ENCODE data around the gene FGGY. TPM values are rescaled to one million over a fixed set of nuclear protein-coding genes. Genes with fewer than 3 reads are reported as not detected.

The FGGY gene
- total RNA-seq, 1 experiment from 2014 or later, result 12.0 TPM

DNA sequence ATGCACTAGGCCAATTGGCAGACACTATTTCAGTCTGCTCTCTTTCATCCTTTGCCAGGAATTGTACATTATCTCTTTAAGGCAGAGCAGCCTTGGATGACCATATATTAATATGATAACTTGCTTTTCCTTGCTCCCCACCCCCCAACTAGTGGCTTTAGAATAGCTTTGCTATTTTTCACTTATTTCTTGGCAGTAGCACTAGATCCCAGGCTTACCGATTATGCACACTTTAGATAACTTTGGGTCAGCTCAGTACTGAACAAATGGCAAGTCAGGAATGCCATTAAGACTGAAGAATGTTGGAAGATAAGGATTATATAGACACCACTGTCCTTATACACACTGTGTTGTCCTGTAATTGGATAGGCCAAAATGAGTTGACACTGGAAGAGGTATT, 146.4 kb downstream of the FGGY start:
- H3K4me1 Mint-ChIP-seq, result peaks cover 35% of the 10 kb centered on the region
- TF ChIP-seq, protein P1, sequence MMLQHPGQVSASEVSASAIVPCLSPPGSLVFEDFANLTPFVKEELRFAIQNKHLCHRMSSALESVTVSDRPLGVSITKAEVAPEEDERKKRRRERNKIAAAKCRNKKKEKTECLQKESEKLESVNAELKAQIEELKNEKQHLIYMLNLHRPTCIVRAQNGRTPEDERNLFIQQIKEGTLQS (CRISPR knock-in tag; conservative IDR thresholded peaks at IDR 0.05), result no peak
- TF ChIP-seq OVOL2 (CRISPR knock-in tag; IDR thresholded peaks at IDR 0.05; ENCODE audit: borderline replicate concordance) (no peak), SMAD4 (CRISPR knock-in tag; IDR thresholded peaks at IDR 0.05) (no peak), FOXP1 (CRISPR knock-in tag; IDR thresholded peaks at IDR 0.05; ENCODE audit: borderline replicate concordance) (no peak), CBFB (CRISPR knock-in tag; IDR thresholded peaks at IDR 0.05; ENCODE audit: low read depth) (no peak), NFATC4 (CRISPR knock-in tag; IDR thresholded peaks at IDR 0.05) (no peak), ZNF396 (CRISPR knock-in tag; IDR thresholded peaks at IDR 0.05; ENCODE audit: borderline replicate concordance) (no peak), RORB (CRISPR knock-in tag; IDR thresholded peaks at IDR 0.05) (no peak), ELF4 (CRISPR knock-in tag; IDR thresholded peaks at IDR 0.05; ENCODE audit: low read depth) (no peak), MXD4 (CRISPR knock-in tag; IDR thresholded peaks at IDR 0.05; ENCODE audit: borderline replicate concordance) (no peak), AFF4 (CRISPR knock-in tag; IDR thresholded peaks at IDR 0.05; ENCODE audit: borderline replicate concordance) (no peak), MLX (CRISPR knock-in tag; IDR thresholded peaks at IDR 0.05) (no peak), ZNF512 (CRISPR knock-in tag; IDR thresholded peaks at IDR 0.05; ENCODE audit: borderline replicate concordance) (no peak), PREB (CRISPR knock-in tag; IDR thresholded peaks at IDR 0.05; ENCODE audit: borderline replicate concordance) (no peak)
- TF ChIP-seq, protein P2, sequence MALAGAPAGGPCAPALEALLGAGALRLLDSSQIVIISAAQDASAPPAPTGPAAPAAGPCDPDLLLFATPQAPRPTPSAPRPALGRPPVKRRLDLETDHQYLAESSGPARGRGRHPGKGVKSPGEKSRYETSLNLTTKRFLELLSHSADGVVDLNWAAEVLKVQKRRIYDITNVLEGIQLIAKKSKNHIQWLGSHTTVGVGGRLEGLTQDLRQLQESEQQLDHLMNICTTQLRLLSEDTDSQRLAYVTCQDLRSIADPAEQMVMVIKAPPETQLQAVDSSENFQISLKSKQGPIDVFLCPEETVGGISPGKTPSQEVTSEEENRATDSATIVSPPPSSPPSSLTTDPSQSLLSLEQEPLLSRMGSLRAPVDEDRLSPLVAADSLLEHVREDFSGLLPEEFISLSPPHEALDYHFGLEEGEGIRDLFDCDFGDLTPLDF (CRISPR knock-in tag; IDR thresholded peaks at IDR 0.05), result no peak
- TF ChIP-seq, protein P3, sequence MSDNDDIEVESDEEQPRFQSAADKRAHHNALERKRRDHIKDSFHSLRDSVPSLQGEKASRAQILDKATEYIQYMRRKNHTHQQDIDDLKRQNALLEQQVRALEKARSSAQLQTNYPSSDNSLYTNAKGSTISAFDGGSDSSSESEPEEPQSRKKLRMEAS (CRISPR knock-in tag; IDR thresholded peaks at IDR 0.05), result no peak
- TF ChIP-seq, protein P4, sequence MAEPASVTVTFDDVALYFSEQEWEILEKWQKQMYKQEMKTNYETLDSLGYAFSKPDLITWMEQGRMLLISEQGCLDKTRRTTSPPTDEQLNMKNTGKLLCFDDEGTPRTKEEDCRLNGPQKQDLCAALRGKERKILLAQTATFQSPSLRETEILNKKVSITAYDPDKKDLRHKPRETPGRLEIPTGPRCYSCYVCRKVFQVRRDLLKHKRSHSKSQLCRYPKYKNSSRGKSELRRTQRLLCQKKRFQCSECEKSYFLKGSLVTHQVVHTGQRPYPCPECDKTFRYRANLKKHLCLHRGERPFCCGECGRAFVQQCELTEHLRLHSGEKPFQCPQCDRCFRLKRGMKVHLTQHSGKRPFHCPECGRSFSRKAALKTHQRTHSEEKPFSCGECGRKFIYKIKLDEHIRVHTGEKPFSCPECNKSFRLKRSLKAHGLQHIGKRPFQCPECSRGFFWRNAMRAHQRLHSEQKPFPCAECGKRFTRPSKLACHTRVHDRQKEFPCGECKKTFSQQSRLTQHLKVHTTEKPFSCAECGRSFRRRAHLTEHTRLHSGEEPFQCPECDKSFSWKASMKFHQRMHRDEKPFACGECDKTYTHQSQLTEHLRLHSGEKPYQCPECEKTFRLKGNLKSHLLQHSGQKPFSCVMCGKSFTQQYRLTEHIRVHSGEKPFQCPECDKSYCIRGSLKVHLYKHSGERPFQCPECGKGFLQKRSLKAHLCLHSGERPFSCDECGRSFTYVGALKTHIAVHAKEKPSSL (CRISPR knock-in tag; conservative IDR thresholded peaks at IDR 0.05), result no peak
- no peak overlapping the region for H3K27ac Mint-ChIP-seq
- ChIA-PET CTCF (no interaction called here), POLR2A (no interaction called here)
- no peak overlapping the region for H3K4me3 Mint-ChIP-seq
- DNase-seq (ENCODE audit: low spot score), result no peak
- peaks cover 14% of the 10 kb centered on the region for H3K36me3 Mint-ChIP-seq
- ATAC-seq, result no peak
- peaks cover 18% of the 10 kb centered on the region for H3K9me3 Mint-ChIP-seq
- H3K27me3 Mint-ChIP-seq (ENCODE audit: low read depth), result no peaks in the 10 kb centered on the region

Measured in WTC11 (cell line).